ENCODE results near the gene LINC01488.

Gene LINC01488

DNA sequence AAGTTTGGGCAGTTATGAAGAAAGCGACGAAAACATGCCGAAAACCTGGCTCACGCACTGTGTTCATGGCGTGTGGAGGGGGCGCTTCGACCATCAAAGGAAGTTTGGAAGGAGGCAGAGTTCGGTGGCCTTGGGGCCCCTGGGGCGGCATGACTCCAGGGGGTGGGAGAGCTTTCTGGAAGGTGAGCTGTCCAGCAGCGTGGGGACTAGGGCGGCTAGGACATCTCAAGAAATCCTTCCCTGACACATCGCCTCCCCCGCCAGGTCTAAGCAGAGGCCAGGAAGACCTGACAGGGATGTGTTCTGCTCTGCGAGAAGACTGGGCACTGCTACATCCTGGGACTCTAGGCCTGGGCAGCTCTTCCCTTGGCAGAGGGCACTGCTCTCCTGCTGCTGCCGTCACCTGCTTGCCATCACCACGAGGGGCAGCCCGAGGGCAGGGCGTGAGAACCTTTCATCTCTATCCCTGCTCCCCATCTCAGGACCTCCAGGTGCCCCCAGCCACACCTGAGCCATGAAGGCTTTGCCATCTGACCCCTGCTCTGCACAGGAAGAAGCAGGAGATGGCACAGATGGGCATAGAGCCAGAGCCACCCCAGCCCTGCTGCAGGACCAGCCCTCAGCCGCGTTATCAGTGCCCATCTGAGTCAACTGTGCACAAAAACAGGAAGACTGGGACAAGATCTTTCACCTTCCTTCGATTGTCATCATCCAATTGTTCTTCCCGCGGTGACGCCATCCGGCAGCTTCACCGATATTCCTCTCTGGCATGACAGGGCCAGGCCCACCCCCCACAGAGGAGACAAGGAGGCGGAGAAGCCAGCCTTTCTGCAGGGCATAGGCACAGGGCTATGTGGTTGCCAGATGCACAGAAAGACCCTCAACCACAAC, 12.7 kb downstream of the LINC01488 start:
- DNase-seq (ENCODE audit: low spot score) = no peak

DNA sequence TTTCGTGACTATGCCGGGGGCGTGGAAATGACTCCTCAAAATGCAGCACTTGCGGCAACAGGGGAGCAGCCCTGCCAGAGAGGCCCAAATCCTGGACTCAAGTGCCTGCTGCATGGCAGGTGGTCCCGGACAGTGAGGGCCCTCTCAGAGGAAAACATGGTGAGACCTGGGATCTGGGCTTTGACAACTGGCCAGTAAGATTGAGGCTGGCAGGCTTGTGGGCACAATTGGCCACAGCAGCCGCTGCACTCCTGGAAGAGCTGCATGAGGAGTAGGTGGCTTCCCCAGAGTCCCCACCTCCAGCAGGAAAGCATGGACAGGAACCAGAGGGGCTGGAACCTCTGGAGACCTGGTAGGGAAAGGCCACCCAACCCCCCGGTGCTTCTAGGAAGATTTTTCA, 13.4 kb downstream of the LINC01488 start:
- DNase-seq (ENCODE audit: low spot score) = no peak

DNA sequence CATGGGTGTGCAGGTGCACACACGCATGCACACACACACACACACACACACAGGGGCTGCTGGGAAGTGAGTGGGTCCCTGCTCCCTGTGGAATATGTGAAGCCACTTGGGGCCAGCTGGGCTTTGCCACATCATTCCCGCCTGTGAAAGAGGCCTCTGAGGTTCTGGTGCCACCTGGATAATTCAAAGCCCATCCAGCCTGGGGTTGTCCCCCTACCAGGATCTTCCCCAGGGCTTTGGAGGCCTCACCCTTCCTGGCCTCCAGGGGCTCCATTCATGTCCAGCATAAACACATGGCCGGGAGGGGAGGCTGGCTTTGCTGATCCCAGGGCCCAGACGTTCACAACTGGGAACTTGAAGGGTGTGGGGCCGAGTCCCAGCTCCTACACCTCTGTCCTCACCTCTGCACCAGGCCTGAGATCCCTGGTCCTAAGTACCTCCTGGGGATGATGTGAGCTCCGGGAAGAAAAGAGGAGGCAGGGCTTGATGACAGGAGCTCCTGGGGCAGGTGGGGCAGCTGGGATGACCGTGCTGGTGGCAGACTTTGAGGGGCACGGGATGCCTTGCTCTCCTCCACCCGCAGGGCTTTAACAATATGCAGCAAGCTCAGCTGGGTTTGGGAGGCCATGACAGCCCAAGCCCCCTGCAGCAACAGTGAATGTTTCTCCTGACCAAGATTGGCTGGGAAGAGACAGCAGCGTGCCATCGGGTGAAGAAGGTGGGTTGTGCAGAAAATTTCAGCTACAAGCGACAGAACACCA, 14.2 kb downstream of the LINC01488 start:
- DNase-seq (ENCODE audit: low spot score) = no peak

DNA sequence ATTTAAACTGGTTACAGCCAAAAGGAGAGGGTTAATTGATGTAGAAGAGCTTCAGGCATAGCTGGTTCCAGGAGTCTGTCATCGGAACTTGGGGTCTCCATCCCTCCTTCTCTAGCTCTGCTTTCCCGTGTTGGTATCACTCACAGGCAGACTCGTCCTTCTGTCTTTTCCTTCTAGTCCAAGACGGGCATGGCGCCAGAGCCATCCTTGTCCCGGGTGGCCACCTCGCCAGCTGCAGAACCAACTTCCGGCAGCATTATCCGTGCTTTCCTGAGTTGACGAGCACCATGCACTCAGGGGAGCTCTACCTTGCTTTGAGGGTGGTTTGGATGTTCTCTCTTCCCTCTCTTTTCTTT, 14.7 kb downstream of the LINC01488 start:
- DNase-seq (ENCODE audit: low spot score) = no peak

DNA sequence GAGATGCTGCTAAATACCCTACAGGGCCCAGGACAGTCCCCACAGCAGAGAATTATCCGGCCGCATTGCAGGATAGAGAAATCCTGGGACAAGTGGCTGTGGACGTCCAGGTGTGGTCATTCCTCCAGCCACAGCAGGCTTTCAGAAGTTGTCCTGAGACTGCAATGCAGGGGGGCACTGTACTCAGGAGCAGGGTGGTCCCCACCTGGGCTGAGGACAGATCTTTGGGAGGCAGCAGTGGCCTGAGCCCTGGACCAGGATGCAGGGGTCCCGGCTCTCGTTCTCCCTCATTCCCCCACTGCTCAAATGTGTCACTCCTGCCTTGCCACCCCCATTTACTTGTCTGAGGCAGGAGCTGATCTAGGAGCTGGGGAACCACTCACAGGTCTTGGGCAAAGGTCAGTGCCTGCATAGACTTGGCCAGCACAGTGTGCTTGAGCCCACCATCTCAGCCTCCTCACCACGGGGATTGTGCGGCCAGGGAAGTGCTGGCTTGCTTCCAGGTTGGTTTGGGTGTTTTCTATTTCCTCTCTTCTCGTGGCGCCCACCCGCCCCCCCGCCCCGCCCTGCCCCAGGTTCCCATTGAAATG, 15.3 kb downstream of the LINC01488 start:
- no peak for DNase-seq (ENCODE audit: low spot score)

DNA sequence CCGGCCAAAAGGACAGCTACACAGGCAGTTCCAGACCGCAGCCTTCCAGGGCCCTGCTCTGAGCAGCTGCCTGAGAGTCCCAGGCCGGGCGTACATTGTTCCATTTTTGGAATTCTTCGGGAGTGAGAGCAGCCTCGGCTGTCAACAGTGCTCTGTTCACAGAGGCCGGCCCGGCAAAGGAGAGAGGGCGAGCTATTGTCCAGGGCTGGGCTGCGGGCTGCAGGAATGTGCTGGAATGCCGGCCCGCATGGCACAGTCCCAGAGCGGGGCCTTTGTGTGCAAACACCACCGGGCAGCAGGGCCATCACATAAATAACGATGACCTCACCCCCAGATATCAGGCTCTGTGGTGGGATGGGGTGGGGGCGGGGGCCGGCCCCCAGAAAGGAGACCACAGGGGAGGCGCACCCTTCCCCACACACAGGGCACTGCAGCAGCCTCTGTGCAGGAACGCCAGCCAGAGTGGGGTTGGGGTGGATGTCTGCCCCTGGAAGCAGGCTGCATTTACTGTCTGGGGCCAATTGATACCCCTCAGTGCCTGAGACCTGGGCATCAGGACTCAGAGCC, 15.8 kb downstream of the LINC01488 start:
- DNase-seq (ENCODE audit: low spot score) = peak; percentile 97

DNA sequence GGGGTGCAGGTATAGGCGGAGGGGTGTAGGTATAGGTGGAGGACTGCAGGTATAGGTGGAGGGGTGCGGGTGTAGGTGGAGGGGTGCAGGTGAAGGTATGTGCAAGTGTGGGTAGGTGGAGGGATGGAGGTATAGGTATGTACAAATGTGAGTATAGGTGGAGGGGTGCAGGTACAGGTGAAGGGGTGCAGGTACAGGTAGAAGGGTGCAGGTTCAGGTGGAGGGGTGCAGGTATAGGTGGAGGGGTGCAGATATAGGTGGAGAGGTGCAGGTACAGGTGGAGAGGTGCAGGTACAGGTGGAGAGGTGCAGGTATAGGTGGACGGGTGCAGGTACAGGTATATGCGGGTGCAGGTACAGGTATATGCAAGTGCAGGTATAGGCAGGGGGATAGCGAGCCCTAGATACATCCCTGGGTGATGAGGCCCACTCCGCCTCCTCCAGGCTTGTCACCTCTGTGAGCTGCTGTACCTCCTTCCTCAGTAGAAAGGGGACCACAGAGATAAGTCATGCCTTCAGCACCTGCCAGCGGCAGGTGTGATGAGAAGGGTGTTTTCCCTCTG, 17.2 kb downstream of the LINC01488 start:
- no peak for DNase-seq (ENCODE audit: low spot score)

DNA sequence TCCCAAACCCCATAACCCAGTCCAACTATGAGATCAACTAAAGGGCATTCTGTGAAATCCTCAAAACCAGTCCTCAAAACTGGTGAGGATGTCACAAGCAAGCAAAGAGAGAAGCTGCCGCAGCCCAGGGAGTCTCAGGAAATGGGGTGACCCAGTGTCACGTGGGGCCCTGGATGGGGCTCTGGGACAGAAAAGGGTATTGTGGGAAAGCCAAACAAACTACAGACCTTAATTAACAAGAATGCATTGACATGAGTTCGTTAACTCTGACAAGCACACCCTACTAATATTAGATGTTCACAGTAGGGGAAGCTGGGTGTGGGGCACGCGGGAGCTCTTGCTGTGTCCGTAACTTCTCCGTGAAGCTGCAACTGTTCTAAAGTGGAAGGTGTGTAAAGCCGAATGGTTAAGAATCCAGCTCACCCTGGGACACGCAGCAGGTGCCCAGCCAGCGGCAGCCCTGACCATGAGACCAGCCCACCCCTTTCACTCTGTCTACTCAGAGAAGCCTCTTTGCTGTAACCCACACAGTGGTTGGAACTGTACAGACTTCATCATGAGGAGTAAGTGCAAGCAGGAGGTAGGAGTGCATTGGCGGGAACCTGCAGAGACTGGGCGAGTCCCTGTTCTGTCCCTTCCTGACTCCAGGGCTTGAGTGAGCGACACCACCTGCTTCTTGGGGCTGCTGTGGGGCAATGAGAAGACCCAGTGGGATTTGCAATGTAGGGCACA, 17.9 kb downstream of the LINC01488 start:
- no peak for DNase-seq (ENCODE audit: low spot score)

DNA sequence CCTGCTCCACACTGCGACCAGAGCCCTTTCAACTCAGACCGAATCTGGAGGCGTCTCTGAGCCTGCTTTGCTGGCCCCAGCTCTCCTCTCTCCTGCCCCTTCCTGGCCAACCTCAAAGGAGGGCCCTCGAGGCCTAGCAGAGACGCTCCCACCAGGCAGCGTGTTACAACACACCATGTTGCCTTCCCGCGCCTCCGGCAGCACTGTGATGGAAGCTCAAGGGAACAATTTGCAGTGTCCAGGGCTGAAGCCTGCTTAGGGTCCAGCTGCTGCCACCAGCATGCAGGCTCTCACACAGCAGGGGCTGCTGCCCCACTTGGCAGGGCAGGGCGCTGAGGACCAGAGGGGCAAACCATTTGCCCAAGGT, 18.4 kb downstream of the LINC01488 start:
- DNase-seq (ENCODE audit: low spot score) = no peak

DNA sequence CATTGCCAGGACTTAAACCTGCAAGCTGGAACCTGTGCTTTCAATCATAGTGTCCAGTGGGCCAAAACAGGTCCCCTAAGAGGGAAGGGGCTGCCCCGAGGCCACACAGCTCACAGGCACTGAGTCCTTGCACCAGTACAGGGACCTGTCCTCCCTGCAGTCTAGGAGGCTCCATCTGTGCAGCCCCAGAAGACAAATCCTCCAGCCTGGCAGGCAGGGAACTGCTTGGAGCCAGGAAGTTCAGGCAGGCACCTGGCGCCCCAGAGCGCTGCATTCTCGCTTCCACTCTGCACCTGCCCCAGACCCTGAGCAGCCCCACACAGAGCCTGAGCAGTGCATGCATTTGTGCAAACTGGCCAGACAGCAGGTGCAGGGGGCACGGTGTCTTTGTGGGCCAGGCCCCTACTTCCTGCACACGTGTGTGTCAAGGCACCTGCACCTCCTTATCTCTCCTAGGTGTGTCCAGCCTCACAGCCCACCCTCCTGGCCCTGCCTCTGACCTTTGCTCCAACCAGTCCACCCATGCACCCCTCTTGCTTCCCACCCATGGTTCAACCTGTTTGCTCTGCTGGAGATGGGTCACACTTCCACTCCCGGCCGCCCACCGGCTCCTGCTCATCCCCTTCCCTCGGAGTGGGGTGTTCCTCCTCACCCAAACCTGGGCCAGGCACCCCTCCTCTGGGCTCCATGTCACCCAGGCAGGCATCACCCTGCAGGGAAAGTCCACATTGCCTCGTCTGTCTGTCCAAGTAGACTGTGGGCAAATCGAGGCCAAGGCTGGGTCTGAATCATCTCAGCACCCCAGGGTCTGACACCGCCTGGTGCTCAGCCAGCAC, 19.0 kb downstream of the LINC01488 start:
- peak; percentile 19 for DNase-seq (ENCODE audit: low spot score)

DNA sequence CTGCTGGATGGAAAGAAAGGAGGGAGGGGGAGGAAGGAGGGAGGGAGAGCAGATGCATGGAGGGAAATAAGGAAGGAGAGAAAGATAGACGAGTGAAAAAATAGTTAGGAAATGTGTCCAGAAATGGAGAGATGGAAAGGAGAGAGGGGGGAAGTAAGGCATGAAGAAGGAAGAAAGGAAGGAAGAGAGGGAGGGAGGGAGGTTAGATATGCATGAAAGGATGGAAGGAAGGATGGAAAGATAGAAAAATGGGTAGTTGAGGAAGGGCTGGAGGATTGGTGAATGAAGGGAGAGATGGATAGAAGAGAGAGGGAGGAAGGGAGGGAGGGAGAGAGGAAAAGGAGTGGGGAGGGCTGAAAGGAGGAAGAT, 19.6 kb downstream of the LINC01488 start:
- no peak for DNase-seq (ENCODE audit: low spot score)

DNA sequence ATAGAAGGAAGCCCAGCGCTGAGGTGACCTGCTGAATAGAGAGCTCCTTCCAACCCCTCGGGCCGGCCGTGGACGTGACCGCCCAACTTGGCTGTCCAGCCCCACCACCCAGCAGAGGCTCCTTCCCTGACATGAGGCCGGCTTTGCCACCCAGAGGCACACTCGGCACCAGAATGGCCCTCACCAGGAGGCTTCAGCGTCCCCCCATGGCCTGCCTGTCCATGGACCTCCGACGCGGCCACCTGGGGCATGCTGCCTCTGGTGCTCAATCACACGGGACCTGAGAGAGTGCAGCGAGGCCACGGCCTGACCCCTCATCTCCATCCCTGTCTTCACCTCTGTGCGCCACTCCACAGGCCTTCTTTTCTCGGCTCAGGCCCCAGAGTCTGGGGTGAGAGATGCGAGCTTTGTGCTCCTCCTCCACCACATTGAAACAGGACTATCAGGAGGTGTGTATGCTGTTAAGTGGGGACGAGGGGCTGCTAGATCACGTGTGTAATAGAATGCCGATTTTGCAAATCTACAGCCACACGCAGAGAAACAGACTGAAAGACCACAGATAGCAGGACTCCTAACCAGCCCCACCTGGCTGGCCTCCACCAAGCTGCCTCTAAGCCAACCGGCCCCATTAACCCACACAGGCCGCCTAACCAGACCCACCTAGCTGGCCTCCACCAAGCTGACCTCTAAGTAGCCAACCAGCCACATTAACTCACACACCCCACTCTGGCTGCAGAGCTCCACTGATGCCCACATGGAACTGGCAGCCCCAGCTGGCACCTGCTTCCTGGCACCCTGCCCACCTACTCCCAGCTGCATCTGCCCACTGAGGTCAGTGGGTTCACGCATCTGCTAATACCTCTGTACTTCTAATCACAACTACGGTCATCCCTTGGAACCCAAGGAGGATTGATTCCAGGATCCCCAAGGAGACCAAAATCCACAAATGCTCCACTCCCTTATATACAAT, 20.7 kb downstream of the LINC01488 start:
- DNase-seq (ENCODE audit: low spot score) = no peak

DNA sequence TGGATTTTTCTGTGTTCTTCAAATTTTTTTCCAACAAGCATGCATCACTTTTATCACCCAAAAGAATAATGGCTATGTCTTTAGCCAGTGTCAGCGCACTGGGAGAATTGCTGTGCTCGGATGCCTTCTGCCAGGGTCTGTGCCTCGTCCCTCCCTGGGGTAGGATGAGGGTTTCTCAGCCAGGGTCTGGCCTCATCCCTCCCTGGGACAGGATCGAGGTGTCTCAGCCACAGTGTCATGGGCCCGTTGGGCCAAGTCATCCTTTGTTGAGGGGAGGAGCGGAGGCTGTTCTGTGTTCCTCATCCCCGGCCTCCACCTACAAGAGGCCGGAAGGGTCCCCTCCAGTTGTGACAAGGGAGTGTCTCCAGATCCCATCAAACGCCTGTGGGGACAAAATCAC, 22.7 kb downstream of the LINC01488 start:
- DNase-seq (ENCODE audit: low spot score) = no peak

DNA sequence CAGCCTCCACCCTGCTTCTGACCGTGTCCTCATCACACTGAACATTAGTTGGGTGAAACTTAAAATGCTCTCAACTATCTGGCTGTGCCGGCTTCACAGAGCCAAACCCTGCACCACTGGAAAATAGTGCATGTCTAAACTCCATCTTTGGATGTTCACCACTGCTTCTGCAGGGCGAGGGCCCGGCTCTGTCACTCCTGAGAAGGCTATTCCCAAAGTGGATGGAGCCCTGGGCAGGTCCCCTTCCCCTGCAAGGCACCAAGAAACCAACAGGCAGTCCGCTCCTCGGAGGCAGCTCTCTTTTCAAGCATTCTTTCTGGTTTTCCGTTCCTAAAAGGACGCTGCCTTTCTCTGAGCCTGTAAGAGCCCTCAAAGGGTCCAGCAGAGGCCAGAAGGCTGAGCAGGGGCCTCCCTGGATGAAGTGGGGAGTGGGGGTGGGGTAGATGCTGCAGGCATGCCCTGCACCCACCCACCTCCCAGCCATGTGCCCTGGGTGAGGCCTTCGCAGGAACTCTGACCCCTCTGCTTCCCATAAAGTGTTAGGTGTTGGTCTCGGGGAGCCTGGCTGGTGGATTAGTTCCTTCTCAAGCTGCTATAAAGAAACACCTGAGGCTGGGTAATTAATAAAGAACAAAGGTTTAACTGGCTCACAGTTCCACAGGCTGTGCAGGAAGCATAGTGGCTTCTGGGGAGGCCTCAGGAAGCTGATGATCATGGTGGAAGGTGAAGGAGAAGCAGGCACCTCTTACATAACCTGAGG, 23.3 kb downstream of the LINC01488 start:
- DNase-seq (ENCODE audit: low spot score) = no peak

DNA sequence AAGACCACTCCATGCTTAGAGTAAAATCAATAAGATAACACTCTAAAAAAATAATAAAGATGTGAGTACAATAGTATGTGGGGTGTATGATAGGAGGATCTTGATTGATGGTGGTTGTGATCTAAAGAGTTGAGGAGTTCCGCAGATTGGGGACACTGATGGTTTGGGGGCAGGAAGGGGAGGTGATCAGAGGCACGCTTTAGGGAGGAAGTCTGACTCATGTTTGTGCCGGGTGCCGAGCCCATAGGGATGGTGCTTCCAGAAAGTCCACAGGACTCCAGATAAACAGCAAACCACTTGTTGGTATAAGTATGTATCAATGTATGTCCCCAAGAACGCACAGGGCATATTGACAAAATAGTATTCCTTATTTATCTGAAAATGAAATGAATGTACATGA, 27.5 kb downstream of the LINC01488 start:
- DNase-seq (ENCODE audit: low spot score) = no peak

DNA sequence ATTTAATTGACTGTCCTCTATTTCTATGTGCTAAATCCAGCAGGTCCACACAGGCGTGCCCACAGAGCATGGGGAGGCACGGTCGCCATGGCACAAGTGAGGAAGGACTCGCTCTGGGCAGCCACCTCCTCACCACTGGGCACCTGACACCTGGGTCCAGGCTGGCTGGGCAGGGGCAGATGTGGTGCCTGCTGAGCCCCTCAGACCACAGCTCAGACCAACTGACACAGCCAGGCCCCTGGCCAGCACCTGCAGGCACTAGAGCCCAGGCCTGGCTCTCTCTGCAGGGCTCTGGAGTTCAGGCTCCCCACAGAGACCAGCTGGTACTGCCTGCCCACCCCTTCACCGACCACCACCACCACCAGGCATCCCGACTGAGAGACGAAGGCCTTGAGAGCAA, 27.9 kb downstream of the LINC01488 start:
- no peak for DNase-seq (ENCODE audit: low spot score)

DNA sequence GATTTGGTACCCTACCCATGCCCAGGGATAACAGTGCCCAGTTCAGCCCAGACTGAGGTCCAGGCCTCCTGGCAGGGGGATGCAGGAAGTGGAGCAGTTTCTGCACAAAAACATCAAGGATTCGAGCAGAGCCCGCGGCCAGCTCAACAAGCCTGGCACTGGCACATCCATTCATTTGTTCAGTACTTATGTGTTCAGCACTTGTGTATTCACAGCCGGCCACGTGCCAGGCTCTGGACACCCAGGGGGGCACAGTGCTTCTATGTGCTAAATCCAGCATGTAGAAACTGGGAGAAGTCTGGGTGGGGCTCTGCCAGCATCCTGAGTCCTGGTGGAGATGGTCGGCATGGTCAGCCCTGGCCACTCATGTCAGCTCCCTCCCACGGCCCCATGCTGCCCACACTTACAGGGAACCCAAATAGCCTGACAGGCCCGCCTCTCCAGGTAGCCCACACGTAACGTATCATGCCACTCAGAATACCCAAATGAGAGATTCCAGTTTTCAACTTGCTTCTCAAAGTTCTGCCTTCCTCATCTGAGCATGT, 28.5 kb downstream of the LINC01488 start:
- no peak for DNase-seq (ENCODE audit: low spot score)

DNA sequence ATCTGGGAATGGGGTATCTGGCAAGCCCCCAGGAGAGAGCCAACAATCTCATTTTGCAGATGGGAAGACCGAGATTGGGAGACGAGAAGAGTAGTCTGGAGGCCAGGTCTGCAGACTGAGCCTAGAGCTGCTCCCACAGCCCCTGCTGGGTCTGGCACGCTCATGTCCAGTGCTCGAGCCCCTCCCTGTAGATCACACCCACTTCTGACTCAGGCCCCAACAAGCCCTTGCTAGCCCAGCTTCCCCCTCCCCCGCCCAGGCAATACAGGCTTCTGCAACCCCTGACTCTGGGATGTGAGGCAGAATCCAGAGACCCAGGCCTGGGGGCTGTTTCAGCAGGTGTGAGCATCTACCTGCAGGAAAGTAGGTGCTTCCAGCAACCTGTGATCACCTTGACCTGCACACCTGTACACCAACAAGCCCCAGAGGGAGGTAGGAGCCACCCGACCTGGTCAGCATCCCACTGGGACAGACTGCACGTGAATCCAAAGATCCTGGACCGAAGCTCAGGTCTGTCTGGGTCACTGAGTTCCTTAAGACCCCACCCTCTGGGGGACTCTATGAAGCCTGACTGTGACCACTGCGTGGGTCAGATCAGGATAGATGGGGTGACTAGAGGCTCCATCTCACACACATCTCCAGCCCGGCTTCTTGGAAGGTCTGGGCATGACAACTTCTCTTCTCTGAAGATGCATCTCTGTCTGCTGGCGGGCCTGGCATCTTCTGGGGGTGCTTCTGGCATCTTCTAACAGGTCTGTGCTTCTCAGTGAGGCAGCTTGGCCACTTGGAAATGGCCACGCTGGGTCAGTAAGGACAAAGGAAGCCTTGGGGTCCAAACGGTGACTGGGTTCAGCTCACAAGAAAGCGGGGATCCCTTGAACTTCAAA, 29.3 kb downstream of the LINC01488 start:
- DNase-seq (ENCODE audit: low spot score) = no peak

Data from kidney tubule cell (primary cell).